Skeletal muscle tissue (tissue), 5 donors: ENCODE data around the gene BRD8. TPM values are rescaled to one million over a fixed set of nuclear protein-coding genes. Genes with fewer than 3 reads are reported as not detected.

Source experiments
- H3K27ac ChIP-seq: one replicate; pipeline ENCODE4 v1.7.0; 2013; ENCODE audit warnings: mild to moderate bottlenecking, low read depth, low read length, inconsistent platforms
- H3K27me3 ChIP-seq, 3 donors: one replicate each; pipeline ENCODE4 v1.7.0; 2013; ENCODE audit warnings: low read length in 3 of 3; ENCODE audit not compliant: control insufficient read depth in 3 of 3, insufficient read depth in 3 of 3
- H3K36me3 ChIP-seq, 3 donors: one replicate each; pipeline ENCODE4 v1.7.0; 2013; ENCODE audit warnings: low read length in 3 of 3; ENCODE audit not compliant: control insufficient read depth in 3 of 3, insufficient read depth in 3 of 3
- H3K4me1 ChIP-seq, 3 donors: one replicate each; pipeline ENCODE4 v1.7.0; 2013; ENCODE audit warnings: low read length in 3 of 3, mild to moderate bottlenecking in 3 of 3; ENCODE audit not compliant: control insufficient read depth in 3 of 3, insufficient read depth in 3 of 3
- H3K4me3 ChIP-seq, 3 donors: one replicate each; pipeline ENCODE4 v1.7.0; 2013; ENCODE audit warnings: low read length in 3 of 3
- H3K9ac ChIP-seq, 3 donors: one replicate each; pipeline ENCODE4 v1.7.0; 2013; ENCODE audit warnings: low read length in 3 of 3, mild to moderate bottlenecking in 3 of 3, moderate library complexity in 2 of 3, low read depth in 1 of 3
- H3K9me3 ChIP-seq, 3 donors: one replicate each; pipeline ENCODE4 v1.7.0; 2013; ENCODE audit warnings: low read length in 3 of 3; ENCODE audit not compliant: control insufficient read depth in 3 of 3
- small RNA-seq: library from RNA; depleted of rRNA; stranded (forward); fragments of <200 nt; gene quantifications from one replicate; pipeline ENCODE3, GENCODE V24; 2014
- total RNA-seq: library from RNA; depleted of rRNA; stranded (reverse); fragments of >200 nt; gene quantifications from one replicate; pipeline ENCODE4 v1.2.3, GENCODE V29; 2014
- donor health status: Osteomylitis.

BRD8 gene
- total RNA-seq, 1 donor from 2014 or later, result 34.4 TPM

GRCh38 chr5:138092301-138092700 is 86.1 kb downstream of the BRD8 start:
- H3K9me3 ChIP-seq, result no peaks in the 10 kb centered on the region
- no peaks in the 10 kb centered on the region for H3K36me3 ChIP-seq
- H3K27me3 ChIP-seq, result no peaks in the 10 kb centered on the region
- H3K4me3 ChIP-seq, result no peak overlapping the region
- no peaks in the 10 kb centered on the region for H3K4me1 ChIP-seq
- H3K27ac ChIP-seq, result no peak overlapping the region
- H3K9ac ChIP-seq, result no peak overlapping the region

- H3K36me3 ChIP-seq, result no peaks in the 10 kb centered on the region
Observed at GRCh38 chr5:138091685-138092084, 86.7 kb downstream of the BRD8 start.

More at GRCh38 chr5:138091685-138092084, 86.7 kb downstream of the BRD8 start:
- no peak overlapping the region for H3K9ac ChIP-seq
- no peak overlapping the region for H3K27ac ChIP-seq
- no peaks in the 10 kb centered on the region for H3K27me3 ChIP-seq
- no peaks in the 10 kb centered on the region for H3K4me1 ChIP-seq
- H3K9me3 ChIP-seq, result no peaks in the 10 kb centered on the region
- no peak overlapping the region for H3K4me3 ChIP-seq

Small RNA genes lying within 50 kb of the gene (small RNA-seq; reads per million reads assigned to genes)
- gene RNU6-460P, result not detected
- not detected for gene RNU6-888P

Other genes starting within 250 kb of the BRD8 start
- gene FAM13B, start 145.6 kb downstream of the BRD8 start, total RNA-seq, result 43.8 TPM
- not detected for gene WNT8A, start 94.6 kb downstream of the BRD8 start, total RNA-seq
- gene NME5, start 39.2 kb downstream of the BRD8 start, total RNA-seq, result not detected
- gene KIF20A, start 482 bp upstream of the BRD8 start, total RNA-seq, result 8.9 TPM
- 41.8 TPM for gene CDC23, start 34.7 kb upstream of the BRD8 start, total RNA-seq
- gene GFRA3, start 96.0 kb upstream of the BRD8 start, total RNA-seq, result 1.0 TPM
- 3.7 TPM for gene CDC25C, start 153.2 kb upstream of the BRD8 start, total RNA-seq
- gene FAM53C, start 159.6 kb upstream of the BRD8 start, total RNA-seq, result 17.2 TPM
- gene KDM3B, start 174.1 kb upstream of the BRD8 start, total RNA-seq, result 75.2 TPM